Measurements from ENCODE around the gene AREL1.

The AREL1 gene

GRCh38 chr14:74720526-74720925 lies 7.6 kb upstream of the AREL1 start:
- no peak overlapping the region for H3K4me3 ChIP-seq (ENCODE audit: low read length)
- H3K9me3 ChIP-seq (ENCODE audit: control insufficient read depth, low read length): no peaks in the 10 kb centered on the region
- no peaks in the 10 kb centered on the region for H3K36me3 ChIP-seq (ENCODE audit: control insufficient read depth, insufficient read depth, low read length)
- H3K9ac ChIP-seq (ENCODE audit: low read length): no peak overlapping the region
- H3K27me3 ChIP-seq (ENCODE audit: control insufficient read depth, insufficient read depth, low read length): no peaks in the 10 kb centered on the region
- H3K4me1 ChIP-seq (ENCODE audit: control insufficient read depth, insufficient read depth, low read length): no peaks in the 10 kb centered on the region

- H3K9me3 ChIP-seq (ENCODE audit: control insufficient read depth, low read length): no peaks in the 10 kb centered on the region
- no peaks in the 10 kb centered on the region for H3K27me3 ChIP-seq (ENCODE audit: control insufficient read depth, insufficient read depth, low read length)
- H3K36me3 ChIP-seq (ENCODE audit: control insufficient read depth, insufficient read depth, low read length): no peaks in the 10 kb centered on the region
- H3K4me1 ChIP-seq (ENCODE audit: control insufficient read depth, insufficient read depth, low read length): peaks cover 7% of the 10 kb centered on the region
- H3K9ac ChIP-seq (ENCODE audit: low read length): peak overlapping the region; percentile 86
- H3K4me3 ChIP-seq (ENCODE audit: low read length): peak overlapping the region; percentile 68
Observed at GRCh38 chr14:74713395-74713735, 485 bp upstream of the AREL1 start.

- H3K9ac ChIP-seq (ENCODE audit: low read length): no peak overlapping the region
- no peaks in the 10 kb centered on the region for H3K36me3 ChIP-seq (ENCODE audit: control insufficient read depth, insufficient read depth, low read length)
- H3K4me3 ChIP-seq (ENCODE audit: low read length): no peak overlapping the region
- no peaks in the 10 kb centered on the region for H3K27me3 ChIP-seq (ENCODE audit: control insufficient read depth, insufficient read depth, low read length)
- no peaks in the 10 kb centered on the region for H3K9me3 ChIP-seq (ENCODE audit: control insufficient read depth, low read length)
- H3K4me1 ChIP-seq (ENCODE audit: control insufficient read depth, insufficient read depth, low read length): peaks cover 7% of the 10 kb centered on the region
Observed at GRCh38 chr14:74711651-74712050, 1.2 kb downstream of the AREL1 start.

- H3K4me1 ChIP-seq (ENCODE audit: control insufficient read depth, insufficient read depth, low read length): peaks cover 7% of the 10 kb centered on the region
- no peak overlapping the region for H3K4me3 ChIP-seq (ENCODE audit: low read length)
- no peaks in the 10 kb centered on the region for H3K36me3 ChIP-seq (ENCODE audit: control insufficient read depth, insufficient read depth, low read length)
- H3K9ac ChIP-seq (ENCODE audit: low read length): no peak overlapping the region
- H3K27me3 ChIP-seq (ENCODE audit: control insufficient read depth, insufficient read depth, low read length): no peaks in the 10 kb centered on the region
- no peaks in the 10 kb centered on the region for H3K9me3 ChIP-seq (ENCODE audit: control insufficient read depth, low read length)
Observed at GRCh38 chr14:74710480-74710879, 2.4 kb downstream of the AREL1 start.

- no peaks in the 10 kb centered on the region for H3K27me3 ChIP-seq (ENCODE audit: control insufficient read depth, insufficient read depth, low read length)
- H3K4me1 ChIP-seq (ENCODE audit: control insufficient read depth, insufficient read depth, low read length): no peaks in the 10 kb centered on the region
- H3K4me3 ChIP-seq (ENCODE audit: low read length): no peak overlapping the region
- no peaks in the 10 kb centered on the region for H3K36me3 ChIP-seq (ENCODE audit: control insufficient read depth, insufficient read depth, low read length)
- H3K9ac ChIP-seq (ENCODE audit: low read length): no peak overlapping the region
- no peaks in the 10 kb centered on the region for H3K9me3 ChIP-seq (ENCODE audit: control insufficient read depth, low read length)
Observed at GRCh38 chr14:74705613-74706500, 7.0 kb downstream of the AREL1 start.

- H3K4me1 ChIP-seq (ENCODE audit: control insufficient read depth, insufficient read depth, low read length): no peaks in the 10 kb centered on the region
- H3K9me3 ChIP-seq (ENCODE audit: control insufficient read depth, low read length): no peaks in the 10 kb centered on the region
- H3K4me3 ChIP-seq (ENCODE audit: low read length): no peak overlapping the region
Observed at GRCh38 chr14:74704656-74705055, 8.2 kb downstream of the AREL1 start.

GRCh38 chr14:74703043-74703442 lies 9.8 kb downstream of the AREL1 start:
- Histone ChIP-seq H3K36me3 (ENCODE audit: control insufficient read depth, insufficient read depth, low read length) (no peaks in the 10 kb centered on the region), H3K27me3 (ENCODE audit: control insufficient read depth, insufficient read depth, low read length) (no peaks in the 10 kb centered on the region), H3K9me3 (ENCODE audit: control insufficient read depth, low read length) (no peaks in the 10 kb centered on the region), H3K9ac (ENCODE audit: low read length) (no peak overlapping the region), H3K4me3 (ENCODE audit: low read length) (no peak overlapping the region), H3K4me1 (ENCODE audit: control insufficient read depth, insufficient read depth, low read length) (no peaks in the 10 kb centered on the region)

More at GRCh38 chr14:74704656-74705055, 8.2 kb downstream of the AREL1 start:
- Histone ChIP-seq H3K9ac (ENCODE audit: low read length) (no peak overlapping the region), H3K27me3 (ENCODE audit: control insufficient read depth, insufficient read depth, low read length) (no peaks in the 10 kb centered on the region), H3K36me3 (ENCODE audit: control insufficient read depth, insufficient read depth, low read length) (no peaks in the 10 kb centered on the region)

GRCh38 chr14:74702293-74702692 lies 10.6 kb downstream of the AREL1 start:
- Histone ChIP-seq H3K4me3 (ENCODE audit: low read length) (no peak overlapping the region), H3K36me3 (ENCODE audit: control insufficient read depth, insufficient read depth, low read length) (no peaks in the 10 kb centered on the region), H3K27me3 (ENCODE audit: control insufficient read depth, insufficient read depth, low read length) (no peaks in the 10 kb centered on the region), H3K4me1 (ENCODE audit: control insufficient read depth, insufficient read depth, low read length) (no peaks in the 10 kb centered on the region), H3K9me3 (ENCODE audit: control insufficient read depth, low read length) (no peaks in the 10 kb centered on the region), H3K9ac (ENCODE audit: low read length) (no peak overlapping the region)

GRCh38 chr14:74698465-74698864 lies 14.4 kb downstream of the AREL1 start:
- Histone ChIP-seq H3K9ac (ENCODE audit: low read length) (no peak overlapping the region), H3K36me3 (ENCODE audit: control insufficient read depth, insufficient read depth, low read length) (no peaks in the 10 kb centered on the region), H3K9me3 (ENCODE audit: control insufficient read depth, low read length) (no peaks in the 10 kb centered on the region), H3K4me1 (ENCODE audit: control insufficient read depth, insufficient read depth, low read length) (no peaks in the 10 kb centered on the region), H3K4me3 (ENCODE audit: low read length) (no peak overlapping the region), H3K27me3 (ENCODE audit: control insufficient read depth, insufficient read depth, low read length) (no peaks in the 10 kb centered on the region)

- Histone ChIP-seq H3K9me3 (ENCODE audit: control insufficient read depth, low read length) (no peaks in the 10 kb centered on the region), H3K36me3 (ENCODE audit: control insufficient read depth, insufficient read depth, low read length) (no peaks in the 10 kb centered on the region), H3K4me3 (ENCODE audit: low read length) (no peak overlapping the region), H3K4me1 (ENCODE audit: control insufficient read depth, insufficient read depth, low read length) (no peaks in the 10 kb centered on the region), H3K9ac (ENCODE audit: low read length) (no peak overlapping the region), H3K27me3 (ENCODE audit: control insufficient read depth, insufficient read depth, low read length) (no peaks in the 10 kb centered on the region)
Observed at GRCh38 chr14:74697976-74698375, 14.9 kb downstream of the AREL1 start.

GRCh38 chr14:74697543-74697942 lies 15.3 kb downstream of the AREL1 start:
- H3K9ac ChIP-seq (ENCODE audit: low read length): no peak overlapping the region
- no peaks in the 10 kb centered on the region for H3K36me3 ChIP-seq (ENCODE audit: control insufficient read depth, insufficient read depth, low read length)
- no peaks in the 10 kb centered on the region for H3K27me3 ChIP-seq (ENCODE audit: control insufficient read depth, insufficient read depth, low read length)

GRCh38 chr14:74697011-74697410 lies 15.9 kb downstream of the AREL1 start:
- no peaks in the 10 kb centered on the region for H3K36me3 ChIP-seq (ENCODE audit: control insufficient read depth, insufficient read depth, low read length)
- H3K27me3 ChIP-seq (ENCODE audit: control insufficient read depth, insufficient read depth, low read length): no peaks in the 10 kb centered on the region
- H3K4me3 ChIP-seq (ENCODE audit: low read length): no peak overlapping the region
- no peaks in the 10 kb centered on the region for H3K9me3 ChIP-seq (ENCODE audit: control insufficient read depth, low read length)
- H3K9ac ChIP-seq (ENCODE audit: low read length): no peak overlapping the region
- H3K4me1 ChIP-seq (ENCODE audit: control insufficient read depth, insufficient read depth, low read length): no peaks in the 10 kb centered on the region

More at GRCh38 chr14:74697543-74697942, 15.3 kb downstream of the AREL1 start:
- Histone ChIP-seq H3K4me1 (ENCODE audit: control insufficient read depth, insufficient read depth, low read length) (no peaks in the 10 kb centered on the region), H3K9me3 (ENCODE audit: control insufficient read depth, low read length) (no peaks in the 10 kb centered on the region), H3K4me3 (ENCODE audit: low read length) (no peak overlapping the region)

All from mucosa of stomach (tissue), 1 donor.